ENCODE data around the gene DERL2. TPM values are rescaled to one million over a fixed set of nuclear protein-coding genes. Genes with fewer than 3 reads are reported as not detected.

The DERL2 gene
- total RNA-seq, 1 donor from 2014 or later, result 83.4 TPM

GRCh38 chr17:5424909-5425308 lies 61.1 kb downstream of the DERL2 start:
- Mint-ChIP-seq H3K27me3 (ENCODE audit: unreplicated experiment) (peaks cover 2% of the 10 kb centered on the region), H3K9me3 (ENCODE audit: unreplicated experiment) (no peaks in the 10 kb centered on the region), H3K27ac (ENCODE audit: unreplicated experiment) (no peak overlapping the region), H3K4me3 (ENCODE audit: unreplicated experiment) (no peak overlapping the region), H3K4me1 (ENCODE audit: unreplicated experiment) (peaks cover 13% of the 10 kb centered on the region), H3K36me3 (ENCODE audit: low read depth, unreplicated experiment) (peaks cover 24% of the 10 kb centered on the region)
- DNase-seq (ENCODE audit: low spot score), result no peak
- no peak for TF ChIP-seq CTCF (IDR thresholded peaks at IDR 0.05; ENCODE audit: unreplicated experiment)

DNA sequence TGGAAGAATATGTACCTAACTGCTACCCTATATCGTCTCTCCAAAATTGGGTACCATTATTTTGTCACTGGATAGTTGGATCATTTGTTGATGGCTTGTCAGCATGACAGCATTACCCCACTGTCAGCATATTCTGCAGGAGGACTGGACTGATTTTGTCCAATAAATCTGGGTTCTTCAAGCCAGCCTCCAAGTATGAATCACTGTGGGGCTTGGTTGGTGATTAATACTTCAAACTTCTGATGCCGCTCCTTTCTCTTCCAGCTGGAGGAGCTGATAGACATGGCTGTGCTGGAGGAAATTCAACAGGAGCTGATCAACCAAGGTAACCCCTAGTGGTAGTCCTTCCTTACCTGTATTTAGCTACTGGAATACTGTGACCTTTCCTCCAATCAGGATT lies 63.5 kb downstream of the DERL2 start:
- no peak overlapping the region for H3K4me3 Mint-ChIP-seq (ENCODE audit: unreplicated experiment)
- peaks cover 2% of the 10 kb centered on the region for H3K27me3 Mint-ChIP-seq (ENCODE audit: unreplicated experiment)
- H3K36me3 Mint-ChIP-seq (ENCODE audit: low read depth, unreplicated experiment), result peaks cover 11% of the 10 kb centered on the region
- no peak for DNase-seq (ENCODE audit: low spot score)
- no peaks in the 10 kb centered on the region for H3K9me3 Mint-ChIP-seq (ENCODE audit: unreplicated experiment)
- no peak overlapping the region for H3K27ac Mint-ChIP-seq (ENCODE audit: unreplicated experiment)
- H3K4me1 Mint-ChIP-seq (ENCODE audit: unreplicated experiment), result peaks cover 13% of the 10 kb centered on the region
- no peak for TF ChIP-seq CTCF (IDR thresholded peaks at IDR 0.05; ENCODE audit: unreplicated experiment)

Other genes with a start within 250 kb of the DERL2 start
- 64.8 TPM for gene RABEP1, start 203.9 kb downstream of the DERL2 start, total RNA-seq (ENCODE audit: unreplicated experiment)
- 42.4 TPM for gene NUP88, start 66.5 kb downstream of the DERL2 start, total RNA-seq (ENCODE audit: unreplicated experiment)
- 47.7 TPM for gene RPAIN, start 66.0 kb downstream of the DERL2 start, total RNA-seq (ENCODE audit: unreplicated experiment)
- 100 TPM for gene C1QBP, start 47.0 kb downstream of the DERL2 start, total RNA-seq (ENCODE audit: unreplicated experiment)
- 18.4 TPM for gene DHX33, start 17.2 kb downstream of the DERL2 start, total RNA-seq (ENCODE audit: unreplicated experiment)
- gene MIS12, start 388 bp upstream of the DERL2 start, total RNA-seq (ENCODE audit: unreplicated experiment), result 17.2 TPM
- gene NLRP1, start 98.3 kb upstream of the DERL2 start, total RNA-seq (ENCODE audit: unreplicated experiment), result 7.8 TPM